ENCODE measurements around the gene MGLL.
"Not testable (repeated sequence)": the region's sequence is repeated elsewhere in the genome, so short reads cannot be mapped to it uniquely, and the experiment has no call there.

The MGLL gene

DNA sequence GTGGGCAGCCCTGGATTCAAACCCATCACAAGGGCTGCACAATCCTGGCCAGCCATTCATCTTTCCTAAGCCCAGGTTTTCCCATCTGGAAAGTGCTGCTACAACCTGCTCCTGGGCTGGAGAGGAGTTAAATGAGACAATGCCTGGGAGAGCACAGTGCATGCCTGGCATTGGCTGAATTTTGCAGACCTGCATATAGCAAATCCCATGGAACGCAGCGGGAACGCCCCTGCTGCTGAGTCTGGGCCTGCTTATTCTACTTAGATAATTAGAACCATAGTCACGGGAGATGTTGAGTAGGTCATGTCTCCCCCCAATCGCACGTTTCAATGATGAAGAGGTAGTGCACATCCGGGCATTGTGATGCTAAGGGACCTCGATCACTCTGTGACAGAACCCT is 102.9 kb downstream of the MGLL start:
- no peak for DNase-seq

DNA sequence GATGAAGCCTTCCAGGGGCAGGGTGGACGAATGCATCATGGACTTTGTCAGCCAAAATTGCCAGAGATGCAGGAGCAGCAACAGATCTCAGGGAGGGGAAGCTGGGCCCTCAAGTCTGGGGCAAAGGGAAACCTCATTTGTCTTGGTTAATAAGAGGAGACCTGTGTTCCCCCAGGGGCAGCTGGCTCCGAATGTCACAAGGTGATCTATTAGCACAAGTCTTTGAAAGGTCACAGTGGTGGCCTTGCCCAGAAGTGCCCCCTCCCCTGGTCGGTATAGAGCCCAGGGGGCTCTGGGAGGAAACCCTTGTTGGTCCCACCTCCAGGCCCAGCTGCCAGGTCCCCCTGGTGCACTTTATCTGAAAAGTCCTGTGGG is 103.4 kb downstream of the MGLL start:
- DNase-seq: no peak

DNA sequence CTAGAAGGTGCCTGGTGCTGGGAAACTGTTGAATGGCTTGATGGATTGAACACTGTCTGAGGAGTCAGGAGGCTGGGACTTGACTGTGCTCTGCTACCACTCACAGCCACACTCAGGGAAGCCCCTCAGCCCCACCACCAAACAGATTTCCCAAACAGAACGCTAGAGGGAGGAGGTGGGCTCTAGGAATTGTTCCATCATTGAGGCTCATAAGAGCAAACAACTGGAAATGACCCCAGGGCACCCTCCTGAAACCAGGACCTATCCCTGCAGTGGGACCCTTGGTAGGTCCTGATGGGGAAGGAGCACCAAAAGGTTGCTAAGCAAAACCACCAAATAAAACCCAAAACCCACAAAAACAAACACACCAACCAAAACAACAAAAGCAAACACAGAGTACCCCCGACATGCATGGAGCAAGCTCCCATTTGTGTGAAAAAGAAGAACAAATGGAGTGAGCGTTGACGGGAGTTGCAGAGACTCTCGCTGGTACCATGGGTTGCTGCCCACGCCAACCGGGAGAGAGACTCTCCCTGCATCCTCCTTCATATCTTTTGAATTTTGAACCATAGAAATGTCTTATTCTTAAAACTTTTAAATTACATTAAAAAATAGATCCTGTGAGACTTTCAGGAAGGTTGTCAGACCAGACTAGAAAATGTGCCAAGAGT is 103.9 kb downstream of the MGLL start:
- DNase-seq: no peak

DNA sequence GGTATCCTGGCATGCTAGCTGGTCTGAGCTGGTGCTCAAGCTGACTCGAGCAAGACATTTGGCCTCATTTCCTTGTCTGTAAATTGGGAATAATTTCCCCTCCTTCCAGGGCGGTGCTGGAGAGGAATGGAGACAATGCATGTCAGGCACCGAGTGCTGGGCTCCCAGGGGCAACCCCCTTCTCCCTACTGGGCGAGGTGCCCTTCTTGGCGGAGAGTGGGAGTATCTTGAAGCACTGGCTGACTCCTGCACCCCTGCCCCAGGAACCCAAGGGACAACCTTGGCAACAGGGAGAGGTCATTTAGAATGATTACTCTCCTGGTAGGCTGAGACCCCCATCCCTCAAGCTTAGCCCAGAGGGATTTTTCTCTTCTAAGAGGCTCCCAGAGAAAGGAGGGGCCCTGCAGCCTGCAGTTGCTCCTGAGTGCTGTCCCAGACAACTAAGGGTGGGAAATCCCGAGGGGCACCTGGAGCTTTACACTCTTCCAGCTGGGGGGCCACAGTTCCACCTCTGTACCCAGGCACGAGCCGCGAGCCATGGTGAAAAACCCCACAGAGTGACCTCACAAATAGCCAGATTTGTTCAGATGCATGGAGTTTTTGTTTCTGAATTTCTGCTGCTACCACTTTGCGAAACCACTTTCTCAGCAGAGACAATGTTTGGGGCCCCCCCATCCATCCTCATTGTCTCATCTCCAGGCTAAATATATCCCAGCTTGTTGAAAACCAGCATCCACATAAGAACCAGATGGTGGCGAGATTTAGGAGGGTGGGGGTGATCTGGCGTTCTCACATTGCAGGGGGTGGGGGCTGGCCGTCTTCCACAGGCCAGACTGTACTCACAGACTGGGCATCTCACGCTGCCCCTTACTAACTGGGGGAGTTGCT is 104.7 kb downstream of the MGLL start:
- no peak for DNase-seq

DNA sequence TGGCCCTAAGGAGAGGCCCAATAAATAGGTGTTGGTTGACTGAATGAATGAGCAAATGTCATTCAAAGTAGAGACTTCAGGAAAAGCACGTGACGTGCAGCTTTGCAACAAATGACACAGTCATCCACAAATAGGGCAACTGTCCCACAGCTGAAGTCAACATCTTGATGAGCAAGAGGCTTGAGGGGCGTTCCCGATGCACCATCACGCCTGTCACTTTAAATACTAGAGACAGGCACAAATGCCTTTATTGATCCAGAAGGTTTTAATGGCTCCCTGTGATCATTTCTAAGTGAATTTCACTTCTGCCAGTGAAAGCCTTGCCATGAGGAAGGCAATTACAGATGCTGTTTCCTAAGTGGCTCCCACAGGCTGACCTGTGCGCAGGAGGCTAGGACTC is 105.9 kb downstream of the MGLL start:
- no peak for DNase-seq

DNA sequence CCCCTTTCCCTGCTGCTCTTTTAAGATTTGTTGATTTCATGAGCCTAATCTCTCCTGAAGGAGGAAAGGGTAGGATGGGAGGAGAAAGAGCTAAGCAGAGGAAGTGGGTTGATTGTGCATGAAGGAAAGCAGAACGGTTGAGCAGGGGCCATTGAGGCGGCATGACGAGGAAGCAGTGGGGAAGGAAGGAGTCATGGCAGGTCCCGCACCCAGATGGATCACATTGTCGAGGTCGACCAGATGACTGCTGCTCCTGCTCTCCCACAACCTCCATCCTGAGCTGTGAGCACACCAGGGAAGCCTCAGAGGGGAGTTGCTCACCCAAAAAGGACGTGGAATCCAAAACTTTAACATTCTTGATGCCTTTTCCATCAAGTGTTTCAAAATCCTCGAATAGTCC is 106.8 kb downstream of the MGLL start:
- no peak for DNase-seq

DNA sequence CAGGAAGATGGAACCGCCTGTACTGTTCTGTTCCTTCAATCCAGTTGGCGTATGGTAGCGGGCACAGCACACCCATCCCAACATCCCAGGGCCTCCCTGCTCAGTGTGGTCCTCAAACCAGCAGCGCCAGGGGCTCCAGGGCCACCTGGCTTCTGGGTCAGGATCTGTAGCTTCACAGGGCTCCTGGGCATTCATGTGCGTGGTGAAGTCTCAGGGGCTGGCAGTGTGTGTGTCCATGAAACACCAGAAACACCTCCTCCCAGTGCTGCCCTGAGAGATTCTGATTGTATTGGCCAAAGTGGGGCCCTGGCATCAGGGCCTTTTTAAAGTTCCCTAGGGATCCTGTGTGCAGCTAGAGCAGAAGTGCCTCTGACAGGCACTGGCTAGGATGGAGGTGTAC is 107.4 kb downstream of the MGLL start:
- no peak for DNase-seq

DNA sequence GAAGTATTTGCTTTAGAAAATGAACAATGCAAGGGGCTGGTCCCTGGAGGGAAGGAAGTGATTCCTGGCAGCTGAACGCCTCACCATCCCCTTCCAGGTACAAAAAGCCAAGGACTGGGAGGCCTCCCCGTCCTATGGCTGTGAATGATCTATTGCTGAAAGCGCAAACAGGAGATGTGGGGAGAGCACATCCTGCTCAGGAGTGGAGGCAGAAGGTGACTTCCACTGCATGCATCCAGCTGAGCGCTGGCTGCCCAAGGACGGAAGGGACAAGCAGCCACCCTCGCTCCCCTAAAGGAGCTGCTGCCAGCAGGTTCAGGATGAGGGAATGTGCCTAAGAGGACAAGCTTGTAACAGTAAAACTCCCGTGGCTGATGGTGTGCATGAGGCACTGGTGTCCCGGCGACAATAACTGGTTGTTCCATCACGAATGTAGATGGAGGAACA is 108.2 kb downstream of the MGLL start:
- DNase-seq: no peak

DNA sequence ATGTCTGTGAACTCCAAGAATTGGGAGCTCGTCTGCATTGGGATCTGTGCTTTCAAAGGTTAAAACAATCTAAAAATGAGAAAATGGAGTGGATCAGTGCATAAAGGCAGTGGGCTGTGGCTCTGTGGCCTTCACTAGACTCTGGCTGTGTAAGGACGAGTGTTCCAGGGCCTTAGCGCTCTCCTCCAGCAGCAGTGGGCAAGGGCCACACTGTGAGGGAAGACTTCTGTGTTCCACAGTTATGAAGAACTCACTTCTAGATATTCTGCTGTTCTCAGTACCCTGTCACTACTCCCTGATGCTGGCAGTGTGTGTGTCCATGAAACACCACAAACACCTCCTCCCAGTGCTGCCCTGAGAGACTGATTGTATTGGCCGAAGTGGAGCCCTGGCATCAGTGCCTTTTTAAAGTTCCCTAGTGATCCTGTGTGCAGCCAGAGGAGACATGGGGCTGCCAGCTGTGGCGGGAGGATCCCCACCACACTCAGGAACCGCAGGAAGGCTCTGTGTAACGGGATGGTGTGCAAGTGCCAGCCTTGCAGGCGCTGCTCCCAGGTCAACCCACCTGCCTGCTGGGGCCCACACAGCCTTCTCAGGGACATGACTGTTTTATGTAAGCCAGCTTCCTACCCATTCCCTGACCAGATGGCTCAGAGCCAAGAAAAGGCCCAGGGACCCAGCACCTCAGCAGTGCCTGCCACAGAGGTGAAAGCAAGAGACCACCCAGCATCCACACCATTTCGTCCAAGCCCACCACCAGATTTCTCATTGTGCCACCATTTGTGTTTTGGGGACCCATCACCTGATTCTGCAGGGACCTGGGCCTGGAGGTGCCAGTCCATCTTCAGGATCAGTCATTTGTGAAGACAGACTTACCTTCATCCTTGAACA is 109.2 kb downstream of the MGLL start:
- DNase-seq: no peak

DNA sequence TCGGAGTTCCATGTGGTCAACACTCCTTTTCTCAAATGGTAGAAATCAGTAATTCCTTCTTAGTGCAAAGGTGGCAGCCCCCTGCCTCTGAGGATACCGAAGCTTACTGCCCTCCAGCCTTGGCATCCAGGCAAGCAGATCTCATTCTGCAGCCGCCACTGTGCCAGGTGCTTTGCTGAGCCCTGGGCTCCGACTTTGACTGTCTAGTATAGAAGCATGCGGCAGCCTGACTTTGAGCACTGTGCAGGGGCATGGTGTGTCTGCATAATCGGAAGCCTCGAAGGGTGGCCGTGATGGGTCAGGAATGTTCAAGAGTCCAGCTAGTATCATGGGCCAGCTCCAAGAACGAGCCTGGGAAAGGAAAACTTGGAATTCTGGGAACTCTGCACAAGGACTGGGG is 109.9 kb downstream of the MGLL start:
- no peak for DNase-seq

DNA sequence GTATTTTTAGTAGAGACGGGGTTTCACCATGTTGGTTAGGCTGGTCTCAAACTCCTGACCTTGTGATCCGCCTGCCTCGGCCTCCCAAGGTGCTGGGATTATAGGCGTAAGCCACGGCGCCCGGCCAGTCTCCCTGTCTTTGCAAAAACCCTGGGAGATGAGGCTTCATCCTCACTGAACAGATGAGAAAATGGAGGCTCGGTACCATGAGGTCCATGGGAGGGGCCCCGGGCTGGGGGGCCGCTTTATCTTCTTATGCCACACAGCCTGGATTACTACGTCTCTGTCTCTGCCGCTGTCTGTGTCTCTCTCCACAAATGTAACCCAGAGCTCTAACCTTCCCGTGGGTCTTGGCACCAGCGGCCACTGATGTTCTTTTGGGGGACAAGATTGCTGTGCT is 110.4 kb downstream of the MGLL start:
- no peak for DNase-seq

DNA sequence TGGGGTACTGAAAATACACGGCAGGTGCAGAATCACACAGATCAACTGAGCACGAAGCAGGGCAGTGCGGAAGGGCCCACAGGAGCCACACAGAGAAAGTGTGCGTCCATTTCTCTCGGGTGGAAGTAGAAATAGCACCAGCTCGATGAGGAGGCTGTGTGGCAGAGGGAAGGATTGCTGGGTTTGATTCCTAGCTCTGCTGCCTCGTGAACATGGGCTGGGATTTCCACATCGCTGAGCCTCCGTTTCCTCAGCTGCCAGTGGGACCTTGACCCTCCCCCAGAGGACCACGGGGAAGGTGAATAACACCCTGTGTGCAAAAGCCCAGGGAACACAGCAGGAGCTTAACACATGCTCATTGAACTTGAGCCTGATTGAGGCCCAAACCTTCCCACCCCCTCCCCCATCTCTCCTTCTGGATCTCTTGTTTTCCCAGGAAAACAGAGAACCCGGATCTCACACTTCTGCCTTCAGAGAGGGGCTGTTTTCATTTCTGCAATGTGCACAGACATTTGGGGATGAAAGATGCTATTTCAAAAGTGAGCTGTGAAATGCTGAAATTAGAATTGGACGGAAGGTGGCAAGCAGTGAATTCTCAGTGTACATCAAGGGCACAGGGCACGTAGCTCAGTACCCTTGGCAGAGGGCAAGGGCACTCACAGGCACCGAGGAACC is 111.2 kb downstream of the MGLL start:
- no peak for DNase-seq

DNA sequence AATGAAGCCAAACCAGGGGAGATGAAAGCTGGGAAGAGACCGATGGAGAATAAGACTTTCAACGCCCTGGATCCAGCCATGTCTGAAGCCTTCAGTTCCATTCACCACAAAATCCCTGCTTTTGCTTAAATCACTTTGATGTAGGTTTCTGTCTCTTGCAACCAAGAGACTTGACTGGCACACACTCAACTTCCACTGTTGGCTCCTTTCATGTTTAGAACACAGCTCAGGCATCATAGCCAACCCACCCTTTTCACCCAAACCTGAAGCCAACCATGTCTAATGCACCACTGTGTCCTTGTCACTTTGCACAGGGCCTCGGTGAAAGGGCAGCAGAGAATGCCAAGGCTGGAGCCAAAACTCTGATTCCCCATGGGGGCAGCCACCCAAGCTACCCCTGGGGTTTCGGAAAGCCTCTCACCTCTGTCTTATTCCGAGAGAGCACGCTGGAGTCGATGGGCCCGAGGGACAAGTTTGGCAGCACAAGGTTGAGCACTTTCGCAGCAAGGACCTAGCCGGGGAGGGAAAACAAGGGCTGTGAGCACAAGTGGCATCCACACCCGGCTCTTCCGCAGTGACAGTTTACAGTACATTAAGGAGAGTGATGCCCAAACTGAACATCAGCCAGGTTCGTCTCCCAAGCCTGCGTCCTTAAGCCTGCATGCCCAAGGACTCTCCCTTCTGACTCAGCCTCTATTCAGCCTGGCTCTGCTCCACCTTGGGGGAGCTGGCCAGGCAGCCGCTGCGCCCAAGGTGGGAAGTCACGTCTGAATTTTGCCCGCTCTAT is 112.0 kb downstream of the MGLL start:
- DNase-seq: no peak

DNA sequence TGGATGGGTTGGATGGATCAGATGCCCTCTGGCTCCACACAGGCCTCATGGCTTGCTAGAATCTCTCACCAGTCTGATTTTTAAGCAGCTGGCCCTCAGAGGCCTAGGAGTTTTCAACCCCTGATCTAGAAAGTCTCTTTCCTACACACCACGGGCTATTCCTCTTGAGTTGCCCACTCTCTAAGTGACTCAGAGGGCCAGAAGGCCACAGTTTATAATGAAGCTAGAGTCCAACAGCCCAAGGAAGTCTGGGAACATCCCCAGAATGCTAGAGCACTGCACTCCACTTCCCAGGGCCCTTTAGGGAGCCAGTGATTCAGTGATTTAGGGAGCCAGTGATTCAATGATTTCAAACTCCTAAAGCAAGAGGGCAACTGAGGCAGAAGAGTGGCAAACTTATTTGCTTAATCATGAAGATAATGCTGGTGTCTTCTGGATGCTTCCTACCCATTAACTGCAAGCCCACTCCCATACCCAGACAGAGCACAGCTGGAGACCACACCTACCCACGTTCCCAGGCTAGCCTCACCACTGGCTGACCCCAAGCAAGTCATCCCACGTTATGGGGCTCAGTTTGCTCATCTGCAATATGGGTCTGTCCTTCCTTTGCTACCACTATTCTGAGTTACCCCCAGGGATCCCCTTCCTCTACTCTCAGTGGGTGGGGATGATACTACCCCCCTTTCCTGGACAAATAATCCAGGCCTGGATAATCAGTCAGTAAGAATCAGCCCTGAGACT is 112.8 kb downstream of the MGLL start:
- no peak for DNase-seq

DNA sequence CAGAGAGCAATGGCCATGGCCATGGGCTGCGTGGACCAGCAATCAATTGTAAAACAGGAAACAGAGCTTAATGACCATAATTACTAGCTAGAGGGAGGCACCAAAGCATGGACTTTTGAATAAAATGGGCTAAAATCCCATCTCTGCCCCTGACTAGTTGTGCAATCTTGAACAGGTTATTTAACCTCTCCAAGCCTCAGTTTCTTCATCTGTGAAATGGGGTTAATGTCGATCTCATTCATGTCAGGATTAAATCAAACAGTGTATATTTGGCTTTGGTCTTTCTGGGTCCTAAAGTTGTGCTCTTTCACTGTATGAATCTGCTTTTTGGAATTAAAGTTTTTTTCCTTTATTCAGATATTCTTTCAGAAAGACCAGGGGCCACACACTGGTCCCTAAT is 113.5 kb downstream of the MGLL start:
- DNase-seq: no peak

DNA sequence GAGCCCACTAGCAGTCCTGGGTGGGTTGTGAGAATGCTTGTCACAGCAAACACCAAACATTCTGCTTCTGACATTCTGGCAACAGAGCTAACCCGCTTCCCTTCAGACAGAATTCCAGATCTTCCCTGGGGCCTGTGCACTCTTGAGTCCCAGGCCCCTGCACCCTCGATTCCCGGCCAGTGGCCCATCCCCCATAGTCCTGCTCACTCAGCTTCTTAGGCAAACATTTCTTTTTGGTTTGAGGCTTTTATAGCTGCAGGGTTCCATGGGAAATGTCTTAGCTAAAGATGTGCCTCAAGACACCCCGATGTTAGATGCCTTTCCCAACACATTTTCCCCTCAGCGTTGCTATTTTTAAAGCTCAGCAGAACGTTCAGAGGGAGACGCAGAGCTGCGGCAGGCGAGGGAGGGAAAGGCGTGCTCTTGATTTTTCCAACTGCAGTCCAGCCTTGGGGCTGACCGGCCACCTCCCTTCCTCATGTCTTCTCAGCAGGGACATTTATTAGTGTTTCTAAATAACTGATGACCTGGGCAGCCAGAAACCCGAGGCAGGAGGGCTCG is 114.4 kb downstream of the MGLL start:
- no peak for DNase-seq

DNA sequence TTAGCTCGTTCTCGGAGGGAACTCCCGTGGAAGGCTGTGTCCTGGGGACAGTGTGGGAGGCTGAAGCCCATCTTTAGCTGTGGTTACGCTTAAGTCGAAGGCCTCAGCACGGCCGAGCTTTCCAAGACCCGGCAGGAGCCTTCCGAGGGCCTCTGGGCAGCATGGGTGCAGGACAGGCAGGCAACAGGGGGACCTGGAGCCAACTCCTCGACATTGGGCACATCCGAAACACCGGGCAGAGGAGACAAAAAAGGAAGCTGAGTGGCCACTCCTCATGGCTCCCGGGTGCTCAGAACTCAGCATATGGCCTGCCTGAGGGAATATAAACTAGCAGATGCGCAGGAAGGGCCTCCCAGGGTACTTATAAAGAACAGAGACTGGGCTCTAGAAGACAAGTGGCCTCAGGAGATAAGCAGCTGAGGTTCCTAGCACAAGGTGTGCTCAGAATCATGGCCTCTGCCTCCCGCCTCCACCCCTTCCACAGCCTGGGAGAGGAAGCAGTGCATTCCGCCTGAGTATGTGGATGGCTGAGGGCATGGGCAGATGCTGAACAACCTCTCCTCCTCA is 115.4 kb downstream of the MGLL start:
- no peak for DNase-seq

DNA sequence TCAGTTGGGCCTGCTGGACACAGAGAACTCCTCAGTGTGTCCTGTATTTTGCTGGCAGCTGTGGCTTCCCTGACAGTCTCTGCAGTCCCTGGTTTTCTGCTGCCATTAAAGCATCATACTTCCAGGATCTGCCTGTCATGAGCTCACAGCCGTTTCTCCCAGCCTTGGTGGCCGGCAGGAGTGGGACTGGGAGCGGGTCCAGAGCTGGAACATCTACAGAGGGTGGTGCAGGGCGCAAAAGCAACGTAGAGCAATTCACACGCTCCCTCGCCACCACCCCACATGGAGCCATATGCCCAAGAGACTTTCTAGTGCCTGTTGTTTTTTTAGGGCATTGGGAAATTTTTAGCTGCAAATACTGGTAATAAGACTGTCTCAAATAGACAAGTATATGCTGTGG is 116.0 kb downstream of the MGLL start:
- DNase-seq: no peak

DNA sequence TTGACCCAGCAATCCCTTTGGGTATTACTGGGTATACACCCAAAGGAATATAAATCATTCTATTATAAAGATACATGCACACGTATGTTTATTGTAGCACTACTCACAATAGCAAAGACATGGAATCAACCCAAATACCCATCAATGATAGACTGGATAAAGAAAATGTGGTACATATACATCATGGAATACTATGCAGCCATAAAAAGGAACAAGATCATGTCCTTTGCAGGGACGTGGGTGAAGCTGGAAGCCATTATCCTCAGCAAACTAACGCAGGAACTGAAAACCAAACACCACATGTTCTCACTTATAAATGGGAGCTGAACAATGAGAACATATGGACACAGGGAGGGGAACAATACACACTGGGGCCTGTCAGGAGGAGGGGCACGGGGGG is 117.5 kb downstream of the MGLL start:
- not testable (repeated sequence) for DNase-seq

DNA sequence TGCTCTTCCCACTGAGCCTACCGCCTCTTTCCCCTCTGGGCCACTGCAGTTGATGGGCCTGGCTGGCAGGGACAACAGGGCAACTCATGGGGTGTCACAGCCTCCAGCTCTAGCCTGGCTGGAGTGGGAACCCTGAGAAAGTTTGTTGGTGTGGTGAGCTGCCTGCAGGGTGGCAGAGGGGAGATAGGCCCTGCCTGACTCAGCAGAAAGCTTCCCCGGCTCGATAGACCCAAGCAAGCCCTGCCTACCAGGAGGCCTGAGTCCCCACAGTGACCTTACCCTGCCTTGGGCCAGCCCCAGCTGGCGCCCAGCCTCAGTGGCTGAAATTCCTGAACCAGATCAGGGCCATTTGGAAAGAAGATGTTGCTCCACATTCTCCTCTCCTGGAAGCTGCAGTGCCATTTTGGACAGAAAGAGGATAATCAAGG is 120.2 kb downstream of the MGLL start:
- no peak for DNase-seq
